Measurements from ENCODE around the gene DAPK1. TPM values are rescaled to one million over a fixed set of nuclear protein-coding genes. Genes with fewer than 3 reads are reported as not detected.

Gene DAPK1
- total RNA-seq, 1 donor from 2014 or later: 17.8 TPM

DNA sequence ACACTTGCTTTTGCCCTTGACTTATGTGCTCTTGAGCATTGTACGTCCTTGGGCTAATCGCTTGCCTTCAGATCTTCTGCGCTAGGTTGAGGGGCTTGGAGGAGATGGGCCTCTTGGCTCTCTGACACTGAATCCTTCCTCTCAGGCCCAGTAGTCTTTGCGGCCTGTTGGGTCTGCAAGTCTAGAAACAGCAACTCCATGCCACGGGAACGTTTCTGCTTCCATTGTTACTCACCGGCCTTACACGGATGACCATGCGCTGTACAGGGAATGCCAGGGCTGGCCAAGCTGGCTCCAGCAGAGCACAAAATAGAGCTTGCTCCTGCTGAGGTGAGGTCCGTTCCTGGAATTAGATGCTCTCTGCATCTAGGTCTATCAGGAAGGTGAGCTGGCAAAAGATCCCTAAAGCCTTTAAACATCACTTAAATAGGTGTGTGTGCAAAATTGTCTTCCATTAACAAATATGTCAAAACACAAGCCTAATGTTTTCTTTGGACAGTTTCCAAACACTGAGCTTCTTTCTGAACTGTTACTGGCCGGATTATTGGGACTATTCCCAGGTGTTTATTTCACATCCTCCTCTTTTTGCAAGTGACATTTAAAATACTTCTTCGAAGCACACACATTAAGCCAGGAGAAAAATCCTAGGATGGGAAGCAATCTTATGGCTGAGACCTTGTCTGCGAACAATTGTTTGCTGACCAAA lies 29.7 kb downstream of the DAPK1 start:
- H3K4me3 ChIP-seq: no peak overlapping the region
- TF ChIP-seq CTCF (IDR thresholded peaks at IDR 0.05): no peak
- intact Hi-C loops (cut with DNase I): no loop called here
- no peaks in the 10 kb centered on the region for H3K9me3 ChIP-seq
- no peaks in the 10 kb centered on the region for H3K36me3 ChIP-seq
- no peaks in the 10 kb centered on the region for H3K4me1 ChIP-seq
- no peak for DNase-seq (ENCODE audit: low spot score in 2 of 2)
- no peak overlapping the region for H3K27ac ChIP-seq
- H3K27me3 ChIP-seq: no peaks in the 10 kb centered on the region

DNA sequence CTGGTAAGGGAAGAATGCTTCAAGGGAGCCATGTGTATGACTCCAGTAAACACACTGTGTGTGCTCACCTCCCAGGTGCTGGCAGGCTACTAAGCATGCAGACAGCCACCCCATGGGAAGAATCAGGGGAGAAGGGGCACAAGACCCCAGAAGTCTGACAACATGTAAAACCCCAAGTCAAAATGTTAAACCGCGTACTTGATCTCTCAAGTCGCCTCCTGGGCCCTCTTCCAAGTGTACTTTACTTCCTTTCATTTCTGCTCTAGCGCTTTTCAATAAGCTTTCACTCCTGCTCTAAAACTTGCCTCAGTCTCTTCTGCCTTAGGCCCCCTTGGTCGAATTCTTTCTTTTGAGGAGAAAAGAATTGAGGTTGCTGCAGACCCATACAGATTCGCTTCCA lies 31.3 kb downstream of the DAPK1 start:
- no peak for TF ChIP-seq CTCF (IDR thresholded peaks at IDR 0.05)
- Histone ChIP-seq H3K9me3 (no peaks in the 10 kb centered on the region), H3K36me3 (no peaks in the 10 kb centered on the region), H3K27ac (no peak overlapping the region), H3K27me3 (no peaks in the 10 kb centered on the region), H3K4me3 (no peak overlapping the region), H3K4me1 (no peaks in the 10 kb centered on the region)
- no peak for DNase-seq (ENCODE audit: low spot score in 2 of 2)
- intact Hi-C loops (cut with DNase I): no loop called here

DNA sequence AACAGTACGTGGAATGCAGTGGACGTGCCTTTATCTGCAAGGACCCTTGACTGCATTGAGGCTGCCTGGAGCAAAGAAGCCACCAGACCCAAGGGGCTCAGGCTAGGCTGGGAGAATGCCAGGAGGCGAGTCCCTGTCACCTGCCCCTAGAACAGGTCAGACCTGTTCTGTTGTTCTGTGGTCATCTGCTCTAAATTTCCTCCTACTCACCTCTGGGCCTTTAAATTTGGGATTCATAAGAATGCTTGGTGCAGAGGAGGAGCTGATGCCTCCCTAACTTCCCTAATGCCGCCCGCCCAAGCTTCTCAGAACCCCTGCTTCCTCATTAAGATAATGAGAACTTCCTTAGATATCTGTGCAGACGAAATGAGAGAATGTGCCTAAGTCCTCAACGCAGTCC lies 32.0 kb downstream of the DAPK1 start:
- Histone ChIP-seq H3K36me3 (no peaks in the 10 kb centered on the region), H3K9me3 (no peaks in the 10 kb centered on the region), H3K27ac (no peak overlapping the region), H3K4me3 (no peak overlapping the region), H3K27me3 (no peaks in the 10 kb centered on the region), H3K4me1 (no peaks in the 10 kb centered on the region)
- intact Hi-C loops (cut with DNase I): no loop called here
- no peak for DNase-seq (ENCODE audit: low spot score in 2 of 2)
- no peak for TF ChIP-seq CTCF (IDR thresholded peaks at IDR 0.05)

- H3K4me3 ChIP-seq: no peak overlapping the region
- no peak for TF ChIP-seq CTCF (IDR thresholded peaks at IDR 0.05)
- no peaks in the 10 kb centered on the region for H3K36me3 ChIP-seq
- intact Hi-C loops (cut with DNase I): no loop called here
- H3K9me3 ChIP-seq: no peaks in the 10 kb centered on the region
- DNase-seq (ENCODE audit: low spot score in 2 of 2): no peak
- no peaks in the 10 kb centered on the region for H3K4me1 ChIP-seq
- no peaks in the 10 kb centered on the region for H3K27me3 ChIP-seq
- H3K27ac ChIP-seq: no peak overlapping the region
Observed at GRCh38 chr9:87530716-87531115, 33.0 kb downstream of the DAPK1 start.

DNA sequence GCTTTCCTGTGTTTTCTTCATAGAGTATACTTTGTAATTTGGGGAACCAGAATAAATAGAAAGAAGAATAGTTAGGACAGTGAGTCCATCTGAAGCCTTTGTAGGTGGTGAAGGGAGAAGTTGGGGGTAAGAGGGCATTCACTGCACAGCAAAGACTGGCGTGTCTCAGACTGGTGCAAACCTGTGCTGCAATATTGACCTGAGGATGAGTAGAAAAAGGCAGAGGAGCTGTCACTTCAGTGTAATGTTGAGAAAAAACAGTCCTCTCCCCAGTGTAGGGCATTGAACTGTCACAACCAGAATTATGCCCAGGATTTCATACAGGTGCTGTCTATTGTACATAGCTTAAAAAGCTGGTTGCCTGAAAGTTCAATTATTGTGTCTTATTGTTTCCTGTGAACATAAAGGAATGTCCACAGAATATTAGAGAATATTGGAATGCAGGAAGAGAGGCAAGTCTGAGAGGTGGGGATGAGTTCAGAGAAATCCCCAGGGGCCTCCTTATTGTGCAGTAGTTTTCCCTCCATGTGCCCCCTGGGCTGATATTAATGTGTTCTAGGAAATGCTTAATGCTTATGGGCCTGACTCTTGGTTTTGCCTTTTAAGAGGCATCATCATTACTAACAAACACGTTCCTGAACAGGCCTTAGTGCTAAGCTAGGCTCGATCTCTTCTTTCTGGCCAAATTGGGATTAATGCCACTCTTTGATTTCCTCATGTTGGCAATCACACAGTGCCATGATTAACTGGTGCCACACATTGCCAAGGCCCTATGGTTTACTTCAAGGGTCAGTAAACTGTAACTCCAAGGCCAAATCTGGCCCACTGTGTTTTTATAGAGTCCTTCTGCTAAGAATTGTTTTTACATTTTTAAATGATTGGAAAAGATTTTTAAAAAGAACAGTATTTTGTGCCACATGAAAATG lies 34.0 kb downstream of the DAPK1 start:
- no peak overlapping the region for H3K27ac ChIP-seq
- no peaks in the 10 kb centered on the region for H3K36me3 ChIP-seq
- no peak for DNase-seq (ENCODE audit: low spot score in 2 of 2)
- intact Hi-C loops (cut with DNase I): no loop called here
- no peaks in the 10 kb centered on the region for H3K4me1 ChIP-seq
- no peaks in the 10 kb centered on the region for H3K9me3 ChIP-seq
- no peak overlapping the region for H3K4me3 ChIP-seq
- TF ChIP-seq CTCF (IDR thresholded peaks at IDR 0.05): no peak
- H3K27me3 ChIP-seq: no peaks in the 10 kb centered on the region
